HepG2 (cell line): ENCODE data around the gene CHL1.

ENCODE experiments used
- CBFB ChIP-seq: sonication (generic); formaldehyde crosslinking; IDR thresholded peaks from 2 replicates; pipeline ENCODE4 v1.4.0; 2020; ENCODE audit warnings: missing genetic modification reagents
- CENPT ChIP-seq: sonication (generic); formaldehyde crosslinking; IDR thresholded peaks from 2 replicates; pipeline ENCODE4 v1.8.0; 2022; ENCODE audit warnings: low read depth, mild to moderate bottlenecking, moderate library complexity, missing genetic modification reagents
- CTCF ChIP-seq: sonication (generic); formaldehyde crosslinking; IDR thresholded peaks from 2 replicates; pipeline ENCODE4 v1.5.0; 2020; ENCODE audit warnings: mild to moderate bottlenecking, missing genetic modification reagents, moderate library complexity
- HDAC1 ChIP-seq: sonication (generic); formaldehyde crosslinking; IDR thresholded peaks from 2 replicates; pipeline ENCODE4 v1.5.1; 2020; ENCODE audit warnings: mild to moderate bottlenecking, missing genetic modification reagents
- HNF4A ChIP-seq: sonication (generic); formaldehyde crosslinking; IDR thresholded peaks from 2 replicates; pipeline ENCODE4 v1.4.0; 2020; ENCODE audit warnings: missing genetic modification reagents
- MXD1 ChIP-seq: sonication (generic); formaldehyde crosslinking; IDR thresholded peaks from 2 replicates; pipeline ENCODE4 v1.4.0; 2020; ENCODE audit warnings: mild to moderate bottlenecking, missing genetic modification reagents
- MYC ChIP-seq: sonication (generic); formaldehyde crosslinking; IDR thresholded peaks from 2 replicates; pipeline ENCODE4 v1.9.0; 2021; ENCODE audit warnings: missing genetic modification reagents, borderline replicate concordance
- POLR2A ChIP-seq, 2 experiments: IDR thresholded peaks; 2 replicates each; pipeline ENCODE4 v1.6.1; 2011; ENCODE audit warnings: low read depth in 2 of 2, low read length in 2 of 2, mild to moderate bottlenecking in 1 of 2, moderate library complexity in 1 of 2; ENCODE audit not compliant: insufficient read depth in 1 of 2
- REST ChIP-seq, 2 experiments: IDR thresholded peaks; 2 replicates each; pipeline ENCODE4 v1.6.1; 2011 to 2012; ENCODE audit warnings: low read length in 2 of 2, borderline replicate concordance in 1 of 2, low read depth in 1 of 2, mild to moderate bottlenecking in 1 of 2, moderate library complexity in 1 of 2
- SMC3 ChIP-seq: IDR thresholded peaks from 2 replicates; pipeline ENCODE4 v1.6.1; 2011; ENCODE audit warnings: low read length, improper control_type of control experiment
- ZNF274 ChIP-seq: sonication (generic); formaldehyde crosslinking; IDR thresholded peaks from 2 replicates; pipeline ENCODE4 v1.5.1; 2020; ENCODE audit warnings: mild to moderate bottlenecking, missing genetic modification reagents

GRCh38 chr3:352599-352998 lies 156.0 kb downstream of the CHL1 start:
- no peak for TF ChIP-seq SMC3
- no peak for TF ChIP-seq POLR2A (IDR thresholded peaks at IDR 0.05; ENCODE audit: insufficient read depth in 1 of 2, low read depth in 2 of 2, low read length in 2 of 2)
- TF ChIP-seq CTCF (CRISPR knock-in tag): no peak
- no peak for TF ChIP-seq HDAC1 (CRISPR knock-in tag)
- TF ChIP-seq MXD1 (CRISPR knock-in tag): no peak
- TF ChIP-seq HNF4A: no peak
- no peak for TF ChIP-seq ZNF274 (CRISPR knock-in tag)
- no peak for TF ChIP-seq CENPT (CRISPR knock-in tag)
- TF ChIP-seq CBFB: no peak
- no peak for TF ChIP-seq MYC (CRISPR knock-in tag)
- TF ChIP-seq REST (IDR thresholded peaks at IDR 0.05; ENCODE audit: borderline replicate concordance in 1 of 2, low read depth in 1 of 2, low read length in 2 of 2): no peak
